ENCODE data around the gene FH.

The FH gene

GRCh38 chr1:241536304-241536703 is 16.7 kb upstream of the FH start:
- peaks cover 40% of the 10 kb centered on the region for H3K36me3 ChIP-seq (ENCODE audit: control insufficient read depth, low read length)
- no peak overlapping the region for H3K4me2 ChIP-seq (ENCODE audit: low read length)
- H3K27ac ChIP-seq (ENCODE audit: low read depth, low read length): no peak overlapping the region
- H3K79me2 ChIP-seq (ENCODE audit: control insufficient read depth, low read length): peaks cover 43% of the 10 kb centered on the region
- H4K20me1 ChIP-seq (ENCODE audit: control insufficient read depth, insufficient read depth, low read depth, low read length): no peaks in the 10 kb centered on the region
- H3K4me1 ChIP-seq (ENCODE audit: control insufficient read depth, low read length): peaks cover 53% of the 10 kb centered on the region
- H3K27me3 ChIP-seq (ENCODE audit: control insufficient read depth, low read length): no peaks in the 10 kb centered on the region
- H3K9me3 ChIP-seq (ENCODE audit: control insufficient read depth, insufficient read depth, low read length): peaks cover 4% of the 10 kb centered on the region; the same call in 1 of the 2 replicates
- no peaks in the 10 kb centered on the region for H3K9me2 ChIP-seq (replicated peaks; ENCODE audit: control insufficient read depth, low read length)
- TF ChIP-seq EZH2phosphoT487 (IDR thresholded peaks at IDR 0.05; ENCODE audit: borderline replicate concordance, low read length) (no peak), CTCF (IDR thresholded peaks at IDR 0.05; ENCODE audit: low read depth, low read length, poor library complexity, severe bottlenecking) (no peak)
- H3K4me3 ChIP-seq (ENCODE audit: low read length): no peak overlapping the region
- H3F3A ChIP-seq (ENCODE audit: control insufficient read depth, insufficient read depth): peaks cover 24% of the 10 kb centered on the region

GRCh38 chr1:241533326-241534115 is 14.0 kb upstream of the FH start:
- Histone ChIP-seq H3K4me1 (ENCODE audit: control insufficient read depth, low read length) (peaks cover 57% of the 10 kb centered on the region), H3K4me2 (ENCODE audit: low read length) (peak overlapping the region; percentile 95), H3K4me3 (ENCODE audit: low read length) (peak overlapping the region; percentile 87), H3F3A (ENCODE audit: control insufficient read depth, insufficient read depth) (peaks cover 30% of the 10 kb centered on the region), H3K36me3 (ENCODE audit: control insufficient read depth, low read length) (peaks cover 38% of the 10 kb centered on the region), H3K27me3 (ENCODE audit: control insufficient read depth, low read length) (no peaks in the 10 kb centered on the region), H3K79me2 (ENCODE audit: control insufficient read depth, low read length) (peaks cover 43% of the 10 kb centered on the region), H3K9me3 (ENCODE audit: control insufficient read depth, insufficient read depth, low read length) (peaks cover 4% of the 10 kb centered on the region; the same call in 1 of the 2 replicates), H3K27ac (ENCODE audit: low read depth, low read length) (peak overlapping the region; percentile 98), H4K20me1 (ENCODE audit: control insufficient read depth, insufficient read depth, low read depth, low read length) (no peaks in the 10 kb centered on the region), H3K9me2 (replicated peaks; ENCODE audit: control insufficient read depth, low read length) (no peaks in the 10 kb centered on the region)
- TF ChIP-seq EZH2phosphoT487 (IDR thresholded peaks at IDR 0.05; ENCODE audit: borderline replicate concordance, low read length) (no peak), CTCF (IDR thresholded peaks at IDR 0.05; ENCODE audit: low read depth, low read length, poor library complexity, severe bottlenecking) (no peak)

GRCh38 chr1:241532864-241533263 is 13.3 kb upstream of the FH start:
- TF ChIP-seq CTCF (IDR thresholded peaks at IDR 0.05; ENCODE audit: low read depth, low read length, poor library complexity, severe bottlenecking) (no peak), EZH2phosphoT487 (IDR thresholded peaks at IDR 0.05; ENCODE audit: borderline replicate concordance, low read length) (no peak)
- peaks cover 57% of the 10 kb centered on the region for H3K4me1 ChIP-seq (ENCODE audit: control insufficient read depth, low read length)
- peaks cover 30% of the 10 kb centered on the region for H3F3A ChIP-seq (ENCODE audit: control insufficient read depth, insufficient read depth)
- peaks cover 39% of the 10 kb centered on the region for H3K79me2 ChIP-seq (ENCODE audit: control insufficient read depth, low read length)
- H3K9me3 ChIP-seq (ENCODE audit: control insufficient read depth, insufficient read depth, low read length): peaks cover 4% of the 10 kb centered on the region; the same call in 1 of the 2 replicates
- H3K4me3 ChIP-seq (ENCODE audit: low read length): peak overlapping the region; percentile 87
- no peaks in the 10 kb centered on the region for H3K27me3 ChIP-seq (ENCODE audit: control insufficient read depth, low read length)
- no peaks in the 10 kb centered on the region for H4K20me1 ChIP-seq (ENCODE audit: control insufficient read depth, insufficient read depth, low read depth, low read length)
- H3K4me2 ChIP-seq (ENCODE audit: low read length): peak overlapping the region; percentile 95
- H3K36me3 ChIP-seq (ENCODE audit: control insufficient read depth, low read length): peaks cover 31% of the 10 kb centered on the region
- H3K27ac ChIP-seq (ENCODE audit: low read depth, low read length): peak overlapping the region; percentile 98
- H3K9me2 ChIP-seq (replicated peaks; ENCODE audit: control insufficient read depth, low read length): no peaks in the 10 kb centered on the region
